GM10266 (cell line): ENCODE results near the gene TOP2A.

ENCODE experiments used
- DNase-seq: peaks from one replicate; pipeline ENCODE4 v3.0.0; 2012; ENCODE audit errors: extremely low spot score
- CTCF ChIP-seq: IDR thresholded peaks from 2 replicates; pipeline ENCODE4 v1.5.1; 2012; ENCODE audit warnings: mild to moderate bottlenecking, low read depth; ENCODE audit not compliant: control insufficient read depth, insufficient read depth; ENCODE audit errors: missing control alignments

Gene TOP2A

DNA sequence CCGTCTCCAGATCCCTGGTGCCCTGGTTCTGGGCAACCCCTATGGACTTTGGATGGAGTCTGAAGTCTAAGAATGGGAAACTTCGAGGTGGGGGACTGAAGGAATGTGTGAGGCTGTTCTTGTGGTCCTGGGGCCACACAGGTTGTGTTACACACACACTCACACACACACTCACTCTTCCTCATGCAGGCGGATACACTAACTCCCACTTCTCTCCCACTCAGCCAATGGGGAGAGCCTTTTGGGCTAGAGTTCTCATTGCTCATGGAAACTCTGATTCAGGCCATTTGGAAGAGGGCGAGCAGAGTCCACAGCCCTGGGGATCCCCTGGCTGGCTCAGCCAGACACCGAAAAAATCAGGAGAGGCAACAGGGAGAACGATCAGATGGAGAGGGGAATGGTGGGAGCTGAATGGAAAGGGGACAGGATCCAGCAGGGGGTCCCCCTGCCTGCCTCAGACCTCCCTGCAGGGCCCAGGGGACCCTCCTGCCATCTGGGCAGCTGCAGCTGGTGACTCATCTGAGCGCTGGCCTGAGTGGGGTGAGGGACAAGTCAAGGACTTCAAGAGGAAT lies 34.6 kb upstream of the TOP2A start:
- no peak for DNase-seq
- TF ChIP-seq CTCF, result no peak

DNA sequence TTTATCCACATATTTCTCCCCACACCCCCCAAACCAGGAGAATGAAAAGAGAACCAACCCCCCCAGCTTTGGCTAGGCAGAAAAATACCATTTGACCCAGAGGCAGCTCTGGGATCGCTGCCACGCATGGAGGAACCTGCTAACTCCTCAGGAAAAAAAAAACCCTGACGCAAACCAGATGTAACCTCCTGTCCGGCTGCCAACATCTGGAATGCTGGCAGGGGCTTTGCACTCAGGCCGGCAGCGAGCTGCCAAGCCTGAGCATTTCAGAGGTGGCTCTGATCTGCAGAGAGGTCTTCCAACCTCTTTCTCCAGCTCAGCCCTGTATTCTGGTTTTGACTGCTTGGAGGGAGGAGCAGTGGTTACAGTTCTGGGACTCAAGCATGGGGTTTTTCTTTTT lies 33.7 kb upstream of the TOP2A start:
- TF ChIP-seq CTCF, result no peak
- no peak for DNase-seq

DNA sequence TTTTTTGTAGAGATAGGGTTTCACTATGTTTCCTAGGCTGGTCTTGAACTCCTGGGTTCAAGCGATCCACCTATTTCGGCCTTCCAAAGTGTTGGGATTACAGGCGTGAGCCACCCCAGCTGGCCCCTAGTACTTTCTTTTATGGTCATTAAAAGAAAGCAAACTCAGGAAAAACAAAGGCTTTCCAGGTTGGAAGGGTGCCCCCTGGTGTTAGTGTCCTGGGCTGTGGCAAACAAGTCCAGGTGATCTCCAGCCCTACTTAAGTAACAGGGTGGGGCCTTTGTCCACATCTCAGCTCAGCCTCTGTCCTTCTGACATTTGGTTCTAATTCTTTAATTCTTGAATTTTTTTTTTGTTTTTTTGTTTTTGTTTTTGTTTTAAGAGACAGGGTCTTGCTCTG lies 32.5 kb upstream of the TOP2A start:
- DNase-seq, result peak; percentile 67
- TF ChIP-seq CTCF, result peak; percentile 57

- TF ChIP-seq CTCF, result no peak
Measured at GRCh38 chr17:40448639-40449261, 31.1 kb upstream of the TOP2A start.

DNA sequence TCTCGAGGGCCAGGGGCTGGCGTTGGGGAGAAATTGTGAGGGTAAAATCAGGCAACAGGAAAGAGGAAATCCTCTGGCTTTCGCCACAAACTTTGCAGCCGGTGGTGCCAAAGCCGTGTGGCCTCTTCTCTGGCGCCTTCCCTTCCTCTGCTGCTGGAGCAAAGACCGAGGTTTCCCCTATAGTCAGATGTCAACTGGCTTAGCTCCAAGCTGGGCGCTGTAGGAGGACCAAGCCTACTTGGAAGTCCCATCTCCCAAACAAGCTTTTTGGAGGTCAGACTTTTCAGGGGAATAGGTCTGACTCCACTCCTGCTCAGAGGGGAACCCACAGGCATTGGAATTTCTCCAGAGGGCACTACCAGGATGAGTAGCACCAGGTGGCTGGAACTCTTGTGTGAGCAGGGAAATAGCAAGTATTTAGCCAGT lies 30.5 kb upstream of the TOP2A start:
- no peak for DNase-seq

More at GRCh38 chr17:40448639-40449261, 31.1 kb upstream of the TOP2A start:
- DNase-seq, result no peak

DNA sequence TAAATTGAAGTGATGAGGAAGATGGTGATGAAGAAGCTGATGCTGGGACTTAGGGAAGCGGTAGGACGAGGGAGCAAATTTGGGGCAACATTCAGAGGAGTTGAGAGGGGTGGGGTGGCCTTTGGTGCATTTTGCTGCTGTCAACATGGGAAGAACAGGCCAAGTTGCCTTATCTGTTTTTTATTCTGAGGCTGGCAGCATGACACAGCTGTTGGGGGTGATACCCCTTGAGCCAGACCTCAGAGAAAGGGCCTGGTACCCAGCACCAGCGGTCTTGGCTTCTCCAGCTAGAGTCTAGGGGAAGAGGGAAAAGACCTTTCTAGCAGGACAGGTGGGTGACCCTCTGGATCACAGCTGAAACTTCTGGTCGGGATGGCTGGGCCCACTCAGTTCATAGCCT lies 30.1 kb upstream of the TOP2A start:
- no peak for DNase-seq
- TF ChIP-seq CTCF, result no peak

More for the DNA sequence above, 30.5 kb upstream of the TOP2A start:
- no peak for TF ChIP-seq CTCF

GRCh38 chr17:40447148-40447644 lies 29.5 kb upstream of the TOP2A start:
- no peak for TF ChIP-seq CTCF
- DNase-seq, result no peak
